ENCODE data around the gene DPPA3. TPM values are rescaled to one million over a fixed set of nuclear protein-coding genes. Genes with fewer than 3 reads are reported as not detected.

The DPPA3 gene
- total RNA-seq, 1 experiment from 2014 or later, result not detected

GRCh38 chr12:7712841-7713442, 1.7 kb downstream of the DPPA3 start:
- Histone ChIP-seq H3K27me3 (ENCODE audit: control insufficient read depth, insufficient read depth, low read length) (no peaks in the 10 kb centered on the region), H3K4me1 (ENCODE audit: control insufficient read depth, insufficient read depth, low read length) (no peaks in the 10 kb centered on the region), H3K36me3 (ENCODE audit: control insufficient read depth, insufficient read depth, low read length) (no peaks in the 10 kb centered on the region), H3K27ac (ENCODE audit: low read length) (no peak overlapping the region), H3K4me3 (ENCODE audit: low read depth in 2 of 2, low read length in 2 of 2) (no peak overlapping the region), H3K9me3 (ENCODE audit: control insufficient read depth, insufficient read depth, low read depth, low read length) (no peaks in the 10 kb centered on the region)
- no TSS peak for BruUV-seq (replicated peaks)
- CTCF ChIA-PET, result no interaction called here
- no peak for DNase-seq (ENCODE audit: low read depth, low spot score)
- intact Hi-C loops (cut with micrococcal nuclease; ENCODE audit: unreplicated experiment), result no loop called here
- TF ChIP-seq REST (IDR thresholded peaks at IDR 0.05; ENCODE audit: insufficient read depth in 1 of 2, low read depth in 2 of 2, low read length in 1 of 2) (no peak), TCF7L2 (IDR thresholded peaks at IDR 0.05; ENCODE audit: low read depth, low read length) (no peak), POLR2AphosphoS5 (IDR thresholded peaks at IDR 0.05; ENCODE audit: low read depth, low read length) (no peak), SIN3A (IDR thresholded peaks at IDR 0.05; ENCODE audit: borderline replicate concordance, insufficient read depth, low read depth, low read length) (no peak), CTCF (IDR thresholded peaks at IDR 0.05) (no peak)
- in situ Hi-C loops (cut with HindIII; ENCODE audit: low pct_unique_long_range_greater_than_20kb, low sequenced_read_pairs), result no loop called here
- ATAC-seq, result no peak
- POLR2A ChIA-PET, result no interaction called here

- TF ChIP-seq TCF7L2 (IDR thresholded peaks at IDR 0.05; ENCODE audit: low read depth, low read length) (no peak), POLR2AphosphoS5 (IDR thresholded peaks at IDR 0.05; ENCODE audit: low read depth, low read length) (no peak), SIN3A (IDR thresholded peaks at IDR 0.05; ENCODE audit: borderline replicate concordance, insufficient read depth, low read depth, low read length) (no peak), REST (IDR thresholded peaks at IDR 0.05; ENCODE audit: insufficient read depth in 1 of 2, low read depth in 2 of 2, low read length in 1 of 2) (no peak), CTCF (IDR thresholded peaks at IDR 0.05) (no peak; the same call in none of the 2 replicates)
- CTCF ChIA-PET, result no interaction called here
- no peak overlapping the region for H3K27ac ChIP-seq (ENCODE audit: low read length)
- H3K27me3 ChIP-seq (ENCODE audit: control insufficient read depth, insufficient read depth, low read length), result no peaks in the 10 kb centered on the region
- no peaks in the 10 kb centered on the region for H3K4me1 ChIP-seq (ENCODE audit: control insufficient read depth, insufficient read depth, low read length)
- in situ Hi-C loops (cut with HindIII; ENCODE audit: low pct_unique_long_range_greater_than_20kb, low sequenced_read_pairs), result no loop called here
- intact Hi-C loops (cut with micrococcal nuclease; ENCODE audit: unreplicated experiment), result no loop called here
- POLR2A ChIA-PET, result no interaction called here
- H3K4me3 ChIP-seq (ENCODE audit: low read depth in 2 of 2, low read length in 2 of 2), result no peak overlapping the region
- H3K36me3 ChIP-seq (ENCODE audit: control insufficient read depth, insufficient read depth, low read length), result no peaks in the 10 kb centered on the region
- no TSS peak for BruUV-seq (replicated peaks)
- ATAC-seq (0 out of 2 replicates have a peak, but pooled peaks have one; percentile 58), DNase-seq (ENCODE audit: low read depth, low spot score) (no peak)
- no peaks in the 10 kb centered on the region for H3K9me3 ChIP-seq (ENCODE audit: control insufficient read depth, insufficient read depth, low read depth, low read length)
These were observed 5.1 kb downstream of the DPPA3 start for GRCh38 chr12:7716381-7716780.

Data from Panc1 (cell line).